DOHH2 (cell line): ENCODE data around the gene DAD1.

Source experiments
- CTCF ChIP-seq: fragments of 200-600 bp; sonication (generic); IDR thresholded peaks from one replicate; pipeline ENCODE4 v1.5.1; 2014; ENCODE audit warnings: antibody characterized with exemption, mild to moderate bottlenecking, low read depth, low read length; ENCODE audit not compliant: poor library complexity, severe bottlenecking
- EZH2phosphoT487 ChIP-seq: fragments of 200-600 bp; sonication (generic); IDR thresholded peaks from 2 replicates; pipeline ENCODE4 v1.6.1; 2017; ENCODE audit warnings: borderline replicate concordance, mild to moderate bottlenecking, antibody characterized with exemption, low read length, moderate library complexity, mixed read lengths

- TF ChIP-seq CTCF (no peak), EZH2phosphoT487 (no peak)
Observed at GRCh38 chr14:22607291-22607690, 18.3 kb upstream of the DAD1 start.
